Body of pancreas (tissue), 4 donors: ENCODE data around the gene NSD2. TPM values are rescaled to one million over a fixed set of nuclear protein-coding genes. Genes with fewer than 3 reads are reported as not detected.

Source experiments
- microRNA counts, 2 donors: library from miRNA; unstranded; fragments of <30 nt; microRNA quantifications; one replicate each; lab custom pipeline; 2017
- microRNA-seq, 2 donors: library from miRNA; unstranded; fragments of <30 nt; microRNA quantifications; one replicate each; pipeline ENCODE4, GENCODE V29; 2016; ENCODE audit warnings: borderline number of aligned reads in 2 of 2, borderline replicate concordance in 2 of 2
- small RNA-seq: library from RNA; depleted of rRNA; stranded (forward); fragments of <200 nt; gene quantifications from one replicate; pipeline ENCODE3, GENCODE V24; 2016
- total RNA-seq, 2 donors: library from RNA; depleted of rRNA; stranded (reverse); fragments of >200 nt; gene quantifications; one replicate each; pipeline ENCODE4 v1.1.0, GENCODE V29; 2016

Gene NSD2
- total RNA-seq, 2 donors from 2014 or later, result 38.1 to 40.2 TPM

MicroRNAs within 50 kb of the gene (microRNA counts, 767-probe panel; counts per million panel counts)
- 0 to 736 counts per million in 2 donors for microRNA hsa-miR-943 (lab: Ali Mortazavi, UCI)

Small RNA genes lying within 50 kb of the gene (microRNA-seq; reads per million reads assigned to microRNA genes)
- 0 to 0.47 reads per million in 2 donors for gene MIR943

Small RNA genes lying within 50 kb of the gene (small RNA-seq; reads per million reads assigned to genes)
- gene SCARNA22, result 10.7 reads per million, percentile 92 among the genes with 10 or more reads in this experiment

Other genes starting within 250 kb of the NSD2 start
- 1 to 10 TPM in 1 of 2 donors, under 1 TPM in 1; 0.66 to 2.3 TPM for gene FAM53A, start 187.1 kb upstream of the NSD2 start, total RNA-seq
- gene SLBP, start 159.1 kb upstream of the NSD2 start, total RNA-seq, result 10 to 100 TPM; 23.7 to 26.2 TPM
- 10 to 100 TPM; 26.7 to 53.1 TPM for gene TMEM129, start 150.1 kb upstream of the NSD2 start, total RNA-seq
- 1 to 10 TPM; 5.7 to 8.9 TPM for gene TACC3, start 149.9 kb upstream of the NSD2 start, total RNA-seq
- gene FGFR3, start 78.1 kb upstream of the NSD2 start, total RNA-seq, result 100 to 1,000 TPM; 114 to 196 TPM
- gene LETM1, start 15.2 kb upstream of the NSD2 start, total RNA-seq, result 10 to 100 TPM; 23.3 to 52.4 TPM
- gene NELFA, start 137.6 kb downstream of the NSD2 start, total RNA-seq, result 10 to 100 TPM; 19.7 to 74.5 TPM
- 10 to 100 TPM in 1 of 2 donors, 1 to 10 TPM in 1; 3.6 to 18.8 TPM for gene NAT8L, start 187.9 kb downstream of the NSD2 start, total RNA-seq